ENCODE measurements around the gene CDCP2.

CDCP2 gene

DNA sequence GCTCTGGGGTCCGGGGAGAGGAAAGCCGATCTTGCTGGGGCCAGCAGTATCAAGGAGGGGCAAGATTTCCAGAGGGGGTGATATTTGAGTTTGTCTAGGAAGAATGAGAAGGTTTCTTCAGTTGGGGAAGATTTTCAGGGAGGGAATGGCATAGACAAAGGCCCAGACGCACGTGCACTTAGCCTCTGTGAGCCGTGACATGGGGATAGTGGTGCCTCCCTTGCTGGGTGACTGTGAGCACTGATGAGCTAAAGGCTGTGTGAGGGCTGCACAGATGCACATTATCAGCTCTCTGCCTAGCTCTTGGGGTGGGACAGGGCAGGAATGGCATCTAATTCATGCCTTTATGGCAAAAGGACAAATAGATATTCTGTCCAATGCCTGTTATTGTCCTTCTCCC, 1.8 kb downstream of the CDCP2 start:
- H3K36me3 ChIP-seq (ENCODE audit: low read depth) = no peaks in the 10 kb centered on the region
- no peak overlapping the region for H3K27ac ChIP-seq (ENCODE audit: poor library complexity, severe bottlenecking)
- H3K9me3 ChIP-seq (ENCODE audit: severe bottlenecking) = no peaks in the 10 kb centered on the region
- ATAC-seq (ENCODE audit: low read depth) = no peak
- H3K4me3 ChIP-seq (ENCODE audit: severe bottlenecking) = no peak overlapping the region
- DNase-seq (ENCODE audit: low spot score) = no peak
- H3K27me3 ChIP-seq (ENCODE audit: insufficient read depth, poor library complexity, severe bottlenecking) = no peaks in the 10 kb centered on the region
- H3K4me1 ChIP-seq (ENCODE audit: insufficient read depth, poor library complexity, severe bottlenecking) = no peaks in the 10 kb centered on the region
- TF ChIP-seq, protein P1, sequence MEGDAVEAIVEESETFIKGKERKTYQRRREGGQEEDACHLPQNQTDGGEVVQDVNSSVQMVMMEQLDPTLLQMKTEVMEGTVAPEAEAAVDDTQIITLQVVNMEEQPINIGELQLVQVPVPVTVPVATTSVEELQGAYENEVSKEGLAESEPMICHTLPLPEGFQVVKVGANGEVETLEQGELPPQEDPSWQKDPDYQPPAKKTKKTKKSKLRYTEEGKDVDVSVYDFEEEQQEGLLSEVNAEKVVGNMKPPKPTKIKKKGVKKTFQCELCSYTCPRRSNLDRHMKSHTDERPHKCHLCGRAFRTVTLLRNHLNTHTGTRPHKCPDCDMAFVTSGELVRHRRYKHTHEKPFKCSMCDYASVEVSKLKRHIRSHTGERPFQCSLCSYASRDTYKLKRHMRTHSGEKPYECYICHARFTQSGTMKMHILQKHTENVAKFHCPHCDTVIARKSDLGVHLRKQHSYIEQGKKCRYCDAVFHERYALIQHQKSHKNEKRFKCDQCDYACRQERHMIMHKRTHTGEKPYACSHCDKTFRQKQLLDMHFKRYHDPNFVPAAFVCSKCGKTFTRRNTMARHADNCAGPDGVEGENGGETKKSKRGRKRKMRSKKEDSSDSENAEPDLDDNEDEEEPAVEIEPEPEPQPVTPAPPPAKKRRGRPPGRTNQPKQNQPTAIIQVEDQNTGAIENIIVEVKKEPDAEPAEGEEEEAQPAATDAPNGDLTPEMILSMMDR (IDR thresholded peaks at IDR 0.05; ENCODE audit: poor library complexity, severe bottlenecking) = no peak

DNA sequence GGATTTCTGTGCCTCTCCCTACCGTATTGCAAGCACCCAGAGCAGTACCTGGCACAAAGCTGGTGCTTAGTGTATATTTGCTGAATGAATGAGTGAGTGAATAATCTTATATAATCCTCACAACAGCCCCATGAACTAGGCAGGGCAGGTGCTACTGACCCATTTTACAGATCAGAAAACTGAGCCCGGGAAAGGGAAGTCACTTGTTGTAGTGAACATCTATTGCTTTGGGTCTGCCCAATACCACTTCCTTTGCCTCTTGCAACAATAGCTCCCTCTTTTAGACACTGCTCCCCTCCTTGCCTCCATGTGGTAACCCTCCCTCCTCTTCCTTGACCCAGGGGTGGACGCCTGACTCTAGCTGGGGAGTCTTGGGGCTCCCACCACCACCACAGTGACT, 3.1 kb downstream of the CDCP2 start:
- Histone ChIP-seq H3K36me3 (ENCODE audit: low read depth) (no peaks in the 10 kb centered on the region), H3K27ac (ENCODE audit: poor library complexity, severe bottlenecking) (no peak overlapping the region), H3K9me3 (ENCODE audit: severe bottlenecking) (no peaks in the 10 kb centered on the region), H3K4me1 (ENCODE audit: insufficient read depth, poor library complexity, severe bottlenecking) (no peaks in the 10 kb centered on the region), H3K4me3 (ENCODE audit: severe bottlenecking) (no peak overlapping the region), H3K27me3 (ENCODE audit: insufficient read depth, poor library complexity, severe bottlenecking) (no peaks in the 10 kb centered on the region)
- no peak for DNase-seq (ENCODE audit: low spot score)
- TF ChIP-seq, protein P1 (IDR thresholded peaks at IDR 0.05; ENCODE audit: poor library complexity, severe bottlenecking) = no peak
- no peak for ATAC-seq (ENCODE audit: low read depth)

DNA sequence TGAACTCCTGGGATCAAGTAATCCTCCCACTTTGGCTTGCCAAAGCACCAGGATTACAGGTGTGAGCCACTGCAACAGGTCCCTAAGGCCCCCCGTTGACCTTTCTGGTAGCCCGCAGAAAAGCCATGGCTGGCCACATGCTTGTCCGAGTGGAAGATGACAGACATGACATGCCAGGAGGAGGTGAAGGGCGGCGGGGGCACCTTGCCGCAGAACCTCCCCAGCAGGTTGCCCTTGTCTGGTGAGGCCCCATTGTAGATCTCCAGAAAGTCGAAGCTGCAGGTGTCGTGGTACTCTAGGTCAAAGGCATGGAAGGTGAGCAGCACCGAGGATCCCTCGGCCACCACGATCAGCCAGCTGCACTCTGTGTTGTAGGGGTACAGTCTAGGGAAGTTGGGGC, 8.4 kb downstream of the CDCP2 start:
- no peak for ATAC-seq (ENCODE audit: low read depth)
- H3K27me3 ChIP-seq (ENCODE audit: insufficient read depth, poor library complexity, severe bottlenecking) = no peaks in the 10 kb centered on the region
- H3K4me1 ChIP-seq (ENCODE audit: insufficient read depth, poor library complexity, severe bottlenecking) = no peaks in the 10 kb centered on the region
- no peaks in the 10 kb centered on the region for H3K9me3 ChIP-seq (ENCODE audit: severe bottlenecking)
- TF ChIP-seq, protein P1 (IDR thresholded peaks at IDR 0.05; ENCODE audit: poor library complexity, severe bottlenecking) = no peak
- no peak overlapping the region for H3K4me3 ChIP-seq (ENCODE audit: severe bottlenecking)
- DNase-seq (ENCODE audit: low spot score) = no peak
- no peaks in the 10 kb centered on the region for H3K36me3 ChIP-seq (ENCODE audit: low read depth)
- no peak overlapping the region for H3K27ac ChIP-seq (ENCODE audit: poor library complexity, severe bottlenecking)

DNA sequence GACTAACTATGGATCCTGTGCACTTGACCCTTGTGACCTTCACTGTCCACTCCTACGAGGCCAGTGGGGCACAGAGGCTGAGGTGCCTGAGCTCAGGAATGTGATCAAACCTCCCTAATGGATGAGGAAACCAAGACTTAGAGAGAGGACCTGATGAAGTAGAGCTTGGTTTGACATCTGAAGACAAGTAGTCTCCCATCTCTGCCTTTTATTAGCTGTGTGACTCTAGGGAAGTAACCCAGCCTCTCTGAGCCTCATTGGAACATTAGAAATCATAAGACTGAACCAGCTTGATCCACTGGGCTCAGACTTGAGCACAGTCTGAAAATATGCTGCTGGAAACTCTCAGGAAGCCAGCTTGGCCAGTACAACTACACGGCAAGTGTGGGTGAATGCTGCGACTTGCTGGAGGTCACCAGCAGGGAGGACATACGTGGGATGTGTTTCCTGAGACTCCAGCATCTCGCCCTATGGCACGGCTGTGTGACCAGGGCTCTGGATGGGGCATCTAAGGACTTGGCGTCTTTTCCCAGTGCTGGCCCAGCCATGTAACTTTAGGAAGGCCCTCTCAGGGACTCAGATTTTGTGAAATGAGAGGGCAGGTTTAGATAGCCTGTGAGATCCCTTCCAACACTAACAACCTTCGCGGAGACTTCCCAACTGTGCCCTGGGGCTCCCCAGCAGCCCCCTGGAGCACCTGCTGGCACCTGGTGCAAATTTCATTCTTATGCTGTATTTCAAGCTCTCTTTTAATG, 10.5 kb downstream of the CDCP2 start:
- ATAC-seq (ENCODE audit: low read depth) = no peak
- no peaks in the 10 kb centered on the region for H3K9me3 ChIP-seq (ENCODE audit: severe bottlenecking)

DNA sequence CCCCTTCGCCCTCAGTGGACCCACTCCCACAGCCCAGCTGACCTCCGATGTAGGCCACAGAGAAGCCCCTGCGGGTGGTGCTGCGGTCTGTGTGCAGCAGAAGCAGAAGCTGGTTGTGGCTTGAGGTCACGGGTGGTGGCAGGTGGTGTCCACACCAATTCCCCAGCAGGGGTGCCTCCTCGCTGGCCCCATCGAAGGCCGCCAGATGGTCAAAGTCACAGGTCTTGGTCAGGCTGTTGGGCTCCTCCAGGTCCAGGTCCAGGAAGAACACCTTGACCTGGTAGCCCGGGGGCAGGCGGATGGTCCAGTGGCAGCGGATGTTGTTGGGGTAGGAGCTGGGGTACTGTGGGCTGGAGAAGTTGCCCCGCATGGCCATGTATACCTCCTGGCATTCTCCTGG, 13.1 kb downstream of the CDCP2 start:
- no peak overlapping the region for H3K27ac ChIP-seq (ENCODE audit: poor library complexity, severe bottlenecking)
- no peaks in the 10 kb centered on the region for H3K27me3 ChIP-seq (ENCODE audit: insufficient read depth, poor library complexity, severe bottlenecking)
- no peaks in the 10 kb centered on the region for H3K36me3 ChIP-seq (ENCODE audit: low read depth)
- H3K4me3 ChIP-seq (ENCODE audit: severe bottlenecking) = no peak overlapping the region
- DNase-seq (ENCODE audit: low spot score) (no peak), ATAC-seq (ENCODE audit: low read depth) (no peak)
- no peaks in the 10 kb centered on the region for H3K9me3 ChIP-seq (ENCODE audit: severe bottlenecking)
- TF ChIP-seq, protein P1 (IDR thresholded peaks at IDR 0.05; ENCODE audit: poor library complexity, severe bottlenecking) = no peak
- H3K4me1 ChIP-seq (ENCODE audit: insufficient read depth, poor library complexity, severe bottlenecking) = no peaks in the 10 kb centered on the region

More for the DNA sequence above, 10.5 kb downstream of the CDCP2 start:
- no peak overlapping the region for H3K4me3 ChIP-seq (ENCODE audit: severe bottlenecking)
- no peaks in the 10 kb centered on the region for H3K27me3 ChIP-seq (ENCODE audit: insufficient read depth, poor library complexity, severe bottlenecking)
- H3K4me1 ChIP-seq (ENCODE audit: insufficient read depth, poor library complexity, severe bottlenecking) = no peaks in the 10 kb centered on the region
- no peak for DNase-seq (ENCODE audit: low spot score)
- no peaks in the 10 kb centered on the region for H3K36me3 ChIP-seq (ENCODE audit: low read depth)
- TF ChIP-seq, protein P1 (IDR thresholded peaks at IDR 0.05; ENCODE audit: poor library complexity, severe bottlenecking) = no peak
- no peak overlapping the region for H3K27ac ChIP-seq (ENCODE audit: poor library complexity, severe bottlenecking)

Data from RWPE2 (cell line).